Prostate gland (tissue), 2 donors: ENCODE results near the gene SNED1. TPM values are rescaled to one million over a fixed set of nuclear protein-coding genes. Genes with fewer than 3 reads are reported as not detected.

Experiments used
- DNase-seq: peaks from one replicate; pipeline ENCODE4 v3.0.0-alpha.2; 2019; ENCODE audit warnings: low spot score
- H3K27ac ChIP-seq, 2 donors: fragments of 200-600 bp; sonication (generic); 2 replicates each; pipeline ENCODE4 v1.5.1; 2017 to 2019
- H3K27me3 ChIP-seq: fragments of 200-600 bp; sonication (generic); replicated peaks from 2 replicates; pipeline ENCODE4 v1.5.1; 2019; ENCODE audit not compliant: insufficient read depth
- H3K36me3 ChIP-seq, 2 donors: fragments of 200-600 bp; sonication (generic); 1 replicate in 1 of 2; 2 replicates in 1 of 2; pipeline versions ENCODE4 v1.5.1 to v1.8.1; 2017 to 2019
- H3K4me1 ChIP-seq: fragments of 200-600 bp; sonication (generic); replicated peaks from 2 replicates; pipeline ENCODE4 v1.5.1; 2019
- H3K4me3 ChIP-seq, 2 donors: fragments of 200-600 bp; sonication (generic); 2 replicates each; pipeline ENCODE4 v1.5.1; 2017 to 2019
- H3K9me3 ChIP-seq: fragments of 200-600 bp; sonication (generic); 2 replicates; pipeline ENCODE4 v1.5.1; 2017
- POLR2A ChIP-seq: fragments of 450-650 bp; IDR thresholded peaks from one replicate; pipeline ENCODE4 v1.6.1; 2016; ENCODE audit warnings: antibody characterized with exemption, mild to moderate bottlenecking
- POLR2AphosphoS5 ChIP-seq: sonication (generic); formaldehyde crosslinking; IDR thresholded peaks from one replicate; pipeline ENCODE4 v1.6.1; 2017; ENCODE audit warnings: antibody characterized with exemption
- WGBS: methylation state at CpG from one replicate; pipeline ENCODE4 v1.1.5; 2018; 5-methylcytosine and 5-hydroxymethylcytosine counted together
- intact Hi-C: fragments of 100-400 bp; cut with DNase I; formaldehyde crosslinking; loops from one replicate; pipeline ENCODE4 v1.14.2; 2022
- total RNA-seq, 2 donors: library from RNA; depleted of rRNA; stranded (reverse); fragments of >200 nt; gene quantifications; one replicate each; pipeline ENCODE4 v1.1.0, GENCODE V29; 2016
- TF ChIP-seq, protein P1 (sequence below), 4 experiments: fragments of 200-600 bp in 2 of 4; fragments of 450-650 bp in 2 of 4; sonication (generic) in 2 of 4; IDR thresholded peaks; 1 replicate in 3 of 4; 2 replicates in 1 of 4; pipeline ENCODE4 v1.5.1; 2016 to 2019; ENCODE audit warnings: antibody characterized with exemption in 4 of 4, mild to moderate bottlenecking in 2 of 4, moderate library complexity in 2 of 4

SNED1 gene
- total RNA-seq, 2 donors from 2014 or later = 32.0 to 115 TPM

GRCh38 chr2:241132538-241133435 is 134.4 kb downstream of the SNED1 start:
- Histone ChIP-seq H3K36me3 (peaks cover 0 to 4% of the 10 kb centered on the region in 2 donors), H3K27ac (no peak overlapping the region), H3K4me1 (no peaks in the 10 kb centered on the region), H3K4me3 (no peak overlapping the region), H3K9me3 (no peaks in the 10 kb centered on the region), H3K27me3 (no peaks in the 10 kb centered on the region)
- intact Hi-C loops = no loop called here
- no peak for DNase-seq
- 94% methylated on average over 14 of the region's 14 CpGs for WGBS
- TF ChIP-seq, protein P1, sequence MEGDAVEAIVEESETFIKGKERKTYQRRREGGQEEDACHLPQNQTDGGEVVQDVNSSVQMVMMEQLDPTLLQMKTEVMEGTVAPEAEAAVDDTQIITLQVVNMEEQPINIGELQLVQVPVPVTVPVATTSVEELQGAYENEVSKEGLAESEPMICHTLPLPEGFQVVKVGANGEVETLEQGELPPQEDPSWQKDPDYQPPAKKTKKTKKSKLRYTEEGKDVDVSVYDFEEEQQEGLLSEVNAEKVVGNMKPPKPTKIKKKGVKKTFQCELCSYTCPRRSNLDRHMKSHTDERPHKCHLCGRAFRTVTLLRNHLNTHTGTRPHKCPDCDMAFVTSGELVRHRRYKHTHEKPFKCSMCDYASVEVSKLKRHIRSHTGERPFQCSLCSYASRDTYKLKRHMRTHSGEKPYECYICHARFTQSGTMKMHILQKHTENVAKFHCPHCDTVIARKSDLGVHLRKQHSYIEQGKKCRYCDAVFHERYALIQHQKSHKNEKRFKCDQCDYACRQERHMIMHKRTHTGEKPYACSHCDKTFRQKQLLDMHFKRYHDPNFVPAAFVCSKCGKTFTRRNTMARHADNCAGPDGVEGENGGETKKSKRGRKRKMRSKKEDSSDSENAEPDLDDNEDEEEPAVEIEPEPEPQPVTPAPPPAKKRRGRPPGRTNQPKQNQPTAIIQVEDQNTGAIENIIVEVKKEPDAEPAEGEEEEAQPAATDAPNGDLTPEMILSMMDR (IDR thresholded peaks at IDR 0.05) = no peak
- TF ChIP-seq POLR2A = no peak
- no peak for TF ChIP-seq POLR2AphosphoS5

- WGBS = 94% methylated on average over 10 of the region's 10 CpGs
- H3K36me3 ChIP-seq = peaks cover 0 to 4% of the 10 kb centered on the region in 2 donors
- H3K4me3 ChIP-seq = no peak overlapping the region
- intact Hi-C loops = no loop called here
- H3K9me3 ChIP-seq = no peaks in the 10 kb centered on the region
- no peaks in the 10 kb centered on the region for H3K27me3 ChIP-seq
- no peaks in the 10 kb centered on the region for H3K4me1 ChIP-seq
- TF ChIP-seq, protein P1 (IDR thresholded peaks at IDR 0.05) = no peak
- TF ChIP-seq POLR2AphosphoS5 = no peak
- TF ChIP-seq POLR2A = no peak
- DNase-seq = no peak
- H3K27ac ChIP-seq = no peak overlapping the region
Observed at GRCh38 chr2:241133436-241133820, 135.0 kb downstream of the SNED1 start.

- TF ChIP-seq, protein P1 (IDR thresholded peaks at IDR 0.05) = no peak
- no peak for TF ChIP-seq POLR2AphosphoS5
- TF ChIP-seq POLR2A = no peak
- H3K27me3 ChIP-seq = no peaks in the 10 kb centered on the region
- no peaks in the 10 kb centered on the region for H3K9me3 ChIP-seq
- no peak for DNase-seq
- WGBS = 92% methylated on average over 5 of the region's 7 CpGs
- intact Hi-C loops = no loop called here
- peaks cover 0 to 4% of the 10 kb centered on the region in 2 donors for H3K36me3 ChIP-seq
- no peak overlapping the region for H3K4me3 ChIP-seq
- H3K4me1 ChIP-seq = no peaks in the 10 kb centered on the region
- no peak overlapping the region for H3K27ac ChIP-seq
Observed at GRCh38 chr2:241134711-241135110, 136.3 kb downstream of the SNED1 start.

DNA sequence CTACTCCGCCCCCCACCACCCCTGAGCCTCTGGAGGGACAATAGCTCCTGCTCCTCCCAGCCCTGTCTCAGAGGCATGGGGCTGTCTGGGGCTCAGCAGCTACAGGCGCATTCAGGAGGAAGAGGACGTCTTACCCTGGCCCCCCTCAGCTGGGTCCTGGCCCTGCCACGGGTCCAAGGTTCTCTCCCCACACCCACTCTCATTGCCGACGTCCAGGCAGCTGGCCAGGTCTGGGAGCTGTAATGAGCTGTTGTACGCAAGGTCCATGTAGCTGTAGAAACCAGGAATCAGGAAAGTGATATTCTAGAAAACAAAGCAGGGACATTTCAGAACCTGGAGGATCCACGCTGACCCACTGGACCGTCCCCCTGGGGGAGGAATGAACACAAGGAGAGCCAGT is 137.3 kb downstream of the SNED1 start:
- H3K4me1 ChIP-seq = no peaks in the 10 kb centered on the region
- no peak for DNase-seq
- H3K27ac ChIP-seq = no peak overlapping the region
- intact Hi-C loops = no loop called here
- TF ChIP-seq, protein P1 (IDR thresholded peaks at IDR 0.05) = no peak
- TF ChIP-seq POLR2A (no peak), POLR2AphosphoS5 (no peak)
- H3K4me3 ChIP-seq = no peak overlapping the region
- no peaks in the 10 kb centered on the region for H3K9me3 ChIP-seq
- 72% methylated on average over 9 of the region's 9 CpGs for WGBS
- peaks cover 0 to 4% of the 10 kb centered on the region in 2 donors for H3K36me3 ChIP-seq
- no peaks in the 10 kb centered on the region for H3K27me3 ChIP-seq

DNA sequence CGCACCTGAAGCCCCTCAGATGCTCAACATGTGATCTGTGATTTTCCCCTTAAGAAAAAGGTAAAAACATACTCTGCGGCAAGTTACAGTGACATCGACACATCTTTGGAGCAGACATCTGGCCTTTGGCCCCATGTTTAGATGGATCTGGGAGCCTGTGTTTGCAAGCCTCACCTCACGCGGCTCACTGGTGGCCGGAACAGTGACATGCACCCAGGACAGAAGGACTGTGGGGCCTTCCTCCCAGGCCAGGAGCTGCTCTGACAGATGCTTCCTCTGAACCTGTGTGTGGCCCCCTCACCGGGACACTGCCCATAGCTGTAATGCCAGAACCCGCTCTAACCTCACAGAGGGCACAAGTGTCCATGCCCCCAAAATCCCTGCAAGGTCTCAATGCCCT is 137.8 kb downstream of the SNED1 start:
- H3K27ac ChIP-seq = no peak overlapping the region

More for the DNA sequence above, 137.8 kb downstream of the SNED1 start:
- Histone ChIP-seq H3K4me1 (no peaks in the 10 kb centered on the region), H3K36me3 (peaks cover 0 to 4% of the 10 kb centered on the region in 2 donors), H3K4me3 (no peak overlapping the region), H3K27me3 (no peaks in the 10 kb centered on the region), H3K9me3 (no peaks in the 10 kb centered on the region)
- no peak for DNase-seq
- intact Hi-C loops = no loop called here
- no peak for TF ChIP-seq POLR2A
- no peak for TF ChIP-seq POLR2AphosphoS5
- TF ChIP-seq, protein P1 (IDR thresholded peaks at IDR 0.05) = no peak
- WGBS = 94% methylated on average over 8 of the region's 8 CpGs
